Adipocyte (in vitro differentiated cells): Measurements from ENCODE around the gene MPRIP.
A peak's percentile ranks its signal among the peaks of the same experiment; 100 is the strongest.
"Not testable (repeated sequence)": the region's sequence is repeated elsewhere in the genome, so short reads cannot be mapped to it uniquely, and the experiment has no call there.

Experiments used
- DNase-seq: peaks from one replicate; pipeline ENCODE4 v3.0.0-alpha.2; 2015; ENCODE audit warnings: low read depth
- H3K27me3 ChIP-seq: replicated peaks from 2 replicates; pipeline ENCODE4 v1.7.0; 2013; ENCODE audit warnings: mild to moderate bottlenecking, low read length, moderate library complexity; ENCODE audit not compliant: control insufficient read depth, insufficient read depth
- H3K36me3 ChIP-seq: 2 replicates; pipeline ENCODE4 v1.7.0; 2013; ENCODE audit warnings: low read length, mild to moderate bottlenecking, moderate library complexity; ENCODE audit not compliant: control insufficient read depth, insufficient read depth, severe bottlenecking
- H3K4me1 ChIP-seq: 2 replicates; pipeline ENCODE4 v1.7.0; 2013; ENCODE audit warnings: mild to moderate bottlenecking, low read length, moderate library complexity; ENCODE audit not compliant: control insufficient read depth, insufficient read depth
- H3K4me3 ChIP-seq: 2 replicates; pipeline ENCODE4 v1.7.0; 2013; ENCODE audit warnings: mild to moderate bottlenecking, low read length, moderate library complexity
- H3K9ac ChIP-seq: 2 replicates; pipeline ENCODE4 v1.7.0; 2013; ENCODE audit warnings: mild to moderate bottlenecking, low read length, moderate library complexity
- H3K9me3 ChIP-seq: 2 replicates; pipeline ENCODE4 v1.7.0; 2013; ENCODE audit warnings: mild to moderate bottlenecking, low read length, moderate library complexity; ENCODE audit not compliant: control insufficient read depth

Gene MPRIP

DNA sequence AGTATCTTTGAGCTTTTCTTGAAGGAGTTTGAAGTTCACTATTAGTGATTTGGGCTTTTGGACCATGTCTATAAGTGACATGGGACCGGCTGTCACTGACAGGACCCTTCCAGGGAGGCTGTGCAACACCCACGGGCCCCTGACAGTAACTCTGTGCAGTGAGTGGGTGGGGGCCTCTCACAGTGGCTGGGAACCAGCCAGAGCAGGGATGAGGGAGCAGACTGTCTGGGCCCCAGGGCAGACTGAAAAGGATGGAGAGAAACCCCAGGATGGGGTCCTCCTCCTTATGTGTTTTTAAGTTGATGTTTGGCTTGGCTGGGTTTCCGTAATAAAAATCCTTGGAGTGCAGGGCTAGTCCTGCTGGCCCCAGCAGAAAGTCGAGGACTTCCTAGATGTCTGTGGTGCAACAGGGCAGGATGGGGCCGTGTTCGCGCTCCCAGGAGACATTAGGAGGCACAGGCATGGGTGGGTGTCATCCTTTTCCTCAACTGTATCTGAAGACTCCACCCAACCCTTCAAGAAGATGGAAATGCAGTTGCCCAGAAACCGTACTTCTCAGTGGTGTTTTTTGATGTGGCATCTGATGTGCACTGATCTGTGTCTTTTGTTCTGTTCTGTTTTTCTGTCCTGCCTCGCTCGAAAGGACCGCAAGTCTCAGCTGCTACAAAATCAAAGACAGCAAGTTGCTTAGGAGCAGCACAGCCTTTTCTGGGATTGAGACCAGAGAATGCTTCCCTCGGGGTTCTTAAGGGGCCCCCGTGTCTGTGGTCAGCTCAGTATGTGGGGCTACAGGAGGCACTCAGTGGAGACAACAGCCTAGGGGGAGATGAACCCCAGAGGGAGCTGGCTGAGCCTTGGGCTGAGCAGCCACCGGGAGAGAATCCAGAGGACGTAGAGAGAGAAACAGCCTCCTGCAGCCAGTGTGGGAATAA is 139.7 kb downstream of the MPRIP start:
- Histone ChIP-seq H3K9me3 (no peaks in the 10 kb centered on the region), H3K4me3 (no peak overlapping the region), H3K4me1 (peaks cover 8% of the 10 kb centered on the region), H3K27me3 (no peaks in the 10 kb centered on the region), H3K36me3 (peaks cover 84% of the 10 kb centered on the region), H3K9ac (no peak overlapping the region)
- no peak for DNase-seq

DNA sequence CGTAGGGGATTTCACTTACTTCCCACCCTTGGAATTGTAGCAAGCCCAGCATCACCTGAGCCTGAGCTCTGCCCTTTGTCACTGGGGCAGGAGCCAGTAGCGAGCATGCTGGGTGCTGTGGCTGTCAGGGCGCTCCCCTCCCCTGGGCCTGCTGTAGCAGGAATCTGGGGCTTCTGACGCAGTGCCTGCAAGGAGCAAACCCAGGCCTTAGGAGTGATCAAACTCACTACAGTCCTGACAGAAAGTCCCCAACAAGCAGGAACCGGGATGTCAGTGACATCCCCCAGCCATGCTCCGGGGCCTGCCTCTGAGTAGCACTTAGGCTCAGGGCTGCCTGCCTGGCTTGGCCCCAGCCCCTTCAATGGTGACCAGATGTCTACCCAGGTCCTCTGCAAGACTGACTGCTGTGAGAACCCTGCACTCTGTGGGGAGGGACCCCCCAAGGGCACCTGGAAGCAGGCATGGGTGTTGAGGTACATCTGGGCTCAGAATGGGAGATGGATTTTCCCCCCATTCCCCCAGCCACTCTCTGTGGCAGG is 140.4 kb downstream of the MPRIP start:
- H3K4me1 ChIP-seq, result peaks cover 9% of the 10 kb centered on the region
- no peak overlapping the region for H3K9ac ChIP-seq
- no peaks in the 10 kb centered on the region for H3K27me3 ChIP-seq
- no peaks in the 10 kb centered on the region for H3K9me3 ChIP-seq
- peaks cover 81% of the 10 kb centered on the region for H3K36me3 ChIP-seq
- no peak overlapping the region for H3K4me3 ChIP-seq
- no peak for DNase-seq

DNA sequence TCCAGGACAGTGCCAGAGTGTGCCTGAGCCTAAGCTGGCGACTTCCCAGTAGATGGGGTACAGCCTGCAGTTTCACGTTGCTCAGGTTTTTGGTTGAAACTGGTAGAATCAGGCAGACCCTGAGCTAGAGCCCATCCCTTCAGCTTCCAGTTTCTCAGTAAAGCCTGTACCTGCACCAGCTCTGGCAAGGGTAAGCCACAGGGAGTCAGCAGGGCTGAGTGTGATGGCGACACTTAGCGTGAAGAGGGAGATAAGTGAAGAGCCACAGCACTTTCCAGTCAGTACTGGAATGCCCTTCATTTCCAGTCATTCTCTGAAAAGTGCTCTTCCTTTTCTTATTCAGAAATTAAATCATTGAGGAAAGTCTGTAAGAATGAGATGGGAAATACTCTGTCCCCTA is 141.5 kb downstream of the MPRIP start:
- Histone ChIP-seq H3K4me1 (peaks cover 9% of the 10 kb centered on the region), H3K36me3 (peaks cover 81% of the 10 kb centered on the region), H3K9me3 (no peaks in the 10 kb centered on the region), H3K27me3 (no peaks in the 10 kb centered on the region), H3K9ac (no peak overlapping the region), H3K4me3 (no peak overlapping the region)
- DNase-seq, result no peak

DNA sequence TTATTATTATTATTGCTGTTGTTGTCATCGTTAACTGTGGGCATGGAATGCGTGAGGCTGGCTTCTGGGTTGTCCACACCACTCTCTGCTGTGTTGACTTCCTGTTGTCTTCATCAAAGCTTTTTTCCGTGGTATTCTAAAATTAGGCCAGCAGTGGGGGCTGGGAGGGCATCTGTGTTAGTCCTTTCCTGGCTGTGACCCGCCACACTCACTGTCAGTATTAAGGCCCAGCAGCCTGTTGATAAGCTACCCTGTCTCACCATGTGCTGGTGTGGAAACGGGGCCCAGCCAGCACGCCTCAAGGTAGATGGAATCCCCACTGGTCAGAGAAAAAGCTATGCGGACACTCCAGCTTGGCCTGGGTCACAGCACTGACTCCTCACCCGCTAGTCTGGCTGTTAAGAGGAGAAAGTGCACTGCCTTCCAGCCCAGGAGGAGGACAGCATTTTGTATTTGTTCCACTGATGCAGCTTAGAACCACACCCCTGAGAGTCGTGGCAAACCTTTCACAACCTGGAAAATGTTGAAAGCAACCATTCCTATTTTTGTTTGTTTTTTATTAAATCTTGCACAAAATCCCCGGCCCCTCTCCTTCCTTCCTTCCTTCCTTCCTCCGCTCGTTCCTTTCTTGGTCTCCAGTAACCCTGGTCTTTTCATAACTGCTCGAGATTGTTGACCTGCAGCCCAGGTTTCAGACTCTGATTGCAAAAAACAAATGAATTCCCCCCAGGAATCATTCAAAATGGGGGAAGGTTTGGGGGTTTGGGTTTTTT is 142.9 kb downstream of the MPRIP start:
- H3K27me3 ChIP-seq, H3K9me3 ChIP-seq, H3K9ac ChIP-seq, DNase-seq, H3K4me3 ChIP-seq: not testable (repeated sequence)
- H3K4me1 ChIP-seq, result peaks cover 16% of the 10 kb centered on the region
- H3K36me3 ChIP-seq, result peaks cover 76% of the 10 kb centered on the region

DNA sequence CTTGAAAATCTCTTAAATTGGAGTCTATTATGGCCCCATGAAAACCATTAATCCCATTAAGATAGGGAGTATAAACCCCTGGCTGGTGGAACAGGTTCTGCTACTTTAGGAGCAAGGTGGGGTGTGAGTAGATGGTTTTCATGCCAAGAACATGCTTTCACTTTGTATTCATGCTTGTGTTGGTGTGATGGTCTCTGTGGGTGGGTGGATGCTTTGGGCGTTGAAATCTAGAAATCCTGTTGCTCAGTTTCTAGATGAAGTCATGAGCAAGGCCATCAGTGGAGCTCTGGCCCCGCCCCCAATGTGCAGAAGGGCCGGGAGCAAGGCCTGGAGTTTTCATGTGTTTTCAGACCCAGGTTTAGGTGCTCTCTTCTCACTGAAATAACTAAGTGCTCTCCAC is 143.8 kb downstream of the MPRIP start:
- no peaks in the 10 kb centered on the region for H3K9me3 ChIP-seq
- peaks cover 68% of the 10 kb centered on the region for H3K36me3 ChIP-seq
- no peak overlapping the region for H3K4me3 ChIP-seq
- H3K4me1 ChIP-seq, result peaks cover 23% of the 10 kb centered on the region
- H3K27me3 ChIP-seq, result no peaks in the 10 kb centered on the region
- no peak for DNase-seq
- no peak overlapping the region for H3K9ac ChIP-seq

DNA sequence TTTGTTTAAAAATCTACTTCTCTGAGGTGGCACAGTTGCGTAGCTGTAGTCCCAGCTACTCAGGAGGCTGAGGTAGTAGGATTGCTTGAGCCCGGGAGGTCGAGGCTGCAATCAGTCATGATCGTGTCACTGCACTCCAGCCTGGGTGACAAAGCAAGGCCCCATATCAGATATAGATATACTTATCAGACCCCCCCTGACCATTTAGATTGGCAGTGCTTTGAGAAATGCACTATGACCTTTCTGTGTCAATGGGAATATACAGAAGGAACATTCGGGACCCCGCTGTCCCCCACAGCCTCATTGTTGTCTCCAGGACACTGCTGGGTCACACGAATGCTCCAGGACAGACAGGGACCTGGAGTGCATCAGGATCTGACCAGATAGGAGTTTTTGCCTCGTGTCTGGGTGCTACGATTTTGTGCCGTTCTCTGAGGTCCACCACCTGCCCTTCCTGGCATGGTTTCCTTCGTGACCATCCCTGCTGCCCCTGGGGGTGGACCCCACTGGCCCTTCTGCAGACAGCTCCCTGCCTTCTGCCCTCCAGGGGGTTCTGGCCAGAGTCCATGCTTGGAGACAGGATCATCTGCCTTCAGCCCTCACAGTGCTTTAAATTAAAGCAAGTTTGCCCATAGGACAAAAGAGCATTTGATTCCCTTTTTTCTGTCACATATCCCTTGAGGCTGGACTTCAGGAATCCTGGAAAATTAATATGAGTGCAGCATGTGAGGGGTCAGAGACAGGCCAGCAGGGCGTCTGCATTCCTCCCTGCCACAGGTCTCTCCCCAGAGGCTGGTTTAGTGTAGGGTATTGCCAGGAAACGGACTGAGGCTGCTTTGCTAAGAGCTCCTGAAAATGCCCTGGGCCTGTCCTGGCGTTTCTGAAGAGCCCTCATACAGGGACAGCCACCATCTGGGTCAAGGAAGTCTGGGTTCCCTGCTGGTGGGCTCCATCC is 144.6 kb downstream of the MPRIP start:
- Histone ChIP-seq H3K4me1 (peaks cover 27% of the 10 kb centered on the region), H3K9ac (no peak overlapping the region), H3K36me3 (peaks cover 60% of the 10 kb centered on the region), H3K4me3 (no peak overlapping the region), H3K9me3 (no peaks in the 10 kb centered on the region), H3K27me3 (no peaks in the 10 kb centered on the region)
- DNase-seq, result no peak

DNA sequence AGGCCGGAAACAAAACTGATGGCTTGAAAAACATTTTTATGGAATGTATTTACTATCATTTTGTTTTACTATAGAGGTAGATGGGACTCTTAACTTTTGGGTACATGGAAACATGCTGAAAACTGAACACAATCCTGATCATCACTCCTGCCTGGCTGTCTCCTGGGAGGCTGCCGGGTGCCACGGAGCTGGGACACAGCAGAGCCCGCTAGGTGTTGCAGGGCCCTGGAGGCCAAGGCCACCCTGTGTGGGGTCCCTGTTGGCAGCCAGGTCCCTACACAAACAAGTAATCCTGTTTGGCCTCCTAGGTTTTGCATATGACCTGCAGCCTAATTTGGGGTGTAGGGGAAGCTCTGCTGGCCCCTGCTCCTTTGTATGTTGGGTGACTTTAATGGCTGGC is 146.3 kb downstream of the MPRIP start:
- no peak for DNase-seq
- Histone ChIP-seq H3K4me3 (no peak overlapping the region), H3K36me3 (peaks cover 45% of the 10 kb centered on the region), H3K4me1 (peaks cover 27% of the 10 kb centered on the region), H3K27me3 (no peaks in the 10 kb centered on the region), H3K9ac (no peak overlapping the region), H3K9me3 (no peaks in the 10 kb centered on the region)

DNA sequence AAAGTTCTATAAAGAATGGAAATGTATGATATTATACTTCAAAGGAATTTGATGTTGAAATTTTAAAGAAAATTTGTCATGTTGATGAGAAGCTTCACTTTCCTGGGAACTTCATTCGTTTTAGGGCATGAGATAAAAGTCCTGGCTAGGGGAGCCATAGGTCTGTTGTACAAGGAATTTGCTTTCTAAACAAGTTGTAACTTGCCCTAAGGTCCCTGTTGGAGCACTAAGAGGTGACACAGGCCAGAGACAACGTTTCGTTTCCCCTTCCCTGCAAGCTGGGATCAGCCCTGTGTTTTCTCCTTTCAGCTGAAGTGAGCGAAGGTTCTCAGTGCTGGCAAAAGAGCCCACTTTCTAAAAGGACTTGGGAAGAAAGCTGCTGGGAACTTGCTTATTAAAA is 147.3 kb downstream of the MPRIP start:
- peaks cover 27% of the 10 kb centered on the region for H3K4me1 ChIP-seq
- no peak overlapping the region for H3K4me3 ChIP-seq
- H3K9me3 ChIP-seq, result no peaks in the 10 kb centered on the region
- no peak for DNase-seq
- peaks cover 35% of the 10 kb centered on the region for H3K36me3 ChIP-seq
- no peak overlapping the region for H3K9ac ChIP-seq
- H3K27me3 ChIP-seq, result no peaks in the 10 kb centered on the region

DNA sequence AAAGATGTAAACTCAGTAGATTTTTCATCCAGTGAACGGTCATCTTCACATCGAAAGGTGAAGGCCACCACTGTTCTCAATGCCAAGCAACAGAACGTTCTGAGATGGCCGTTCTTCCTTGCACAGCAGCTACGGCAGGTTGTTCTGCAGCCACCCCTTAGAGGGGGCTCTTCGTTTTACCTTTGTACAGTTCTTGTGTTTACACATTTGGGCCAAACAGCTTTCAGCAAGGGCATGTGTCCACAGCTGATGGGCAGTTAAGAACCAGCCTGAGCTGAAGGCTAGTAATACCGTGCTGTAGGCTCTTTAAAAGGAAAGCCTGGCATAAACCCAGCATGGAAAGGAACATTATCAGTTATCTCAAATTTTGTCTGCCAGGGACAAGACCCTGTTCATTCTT is 147.9 kb downstream of the MPRIP start:
- Histone ChIP-seq H3K36me3 (peaks cover 31% of the 10 kb centered on the region), H3K4me3 (no peak overlapping the region), H3K4me1 (peaks cover 27% of the 10 kb centered on the region), H3K27me3 (no peaks in the 10 kb centered on the region), H3K9me3 (no peaks in the 10 kb centered on the region), H3K9ac (no peak overlapping the region)
- DNase-seq, result no peak

DNA sequence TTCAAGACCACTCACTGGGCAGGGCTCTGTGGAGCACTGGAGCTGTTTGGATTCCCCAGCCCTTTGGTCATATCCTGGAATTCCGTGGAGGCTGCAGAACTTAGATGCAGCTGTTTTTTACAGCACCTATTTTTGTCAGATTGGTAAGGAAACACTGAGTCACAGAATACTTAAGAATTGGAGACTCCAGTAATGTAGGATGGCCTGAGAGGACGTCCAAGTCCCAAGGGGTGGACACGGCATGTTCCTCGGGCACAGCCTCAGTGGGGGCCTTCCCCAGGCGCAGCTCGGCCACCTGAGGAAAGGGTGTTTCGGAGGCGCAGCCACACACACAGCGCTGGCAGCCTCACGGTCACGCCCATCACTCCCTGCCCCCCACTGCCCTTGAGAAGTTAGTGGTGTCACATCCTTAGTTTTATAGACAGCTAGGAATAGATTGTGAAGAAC is 149.1 kb downstream of the MPRIP start:
- H3K36me3 ChIP-seq, result peaks cover 23% of the 10 kb centered on the region
- H3K4me1 ChIP-seq, result peaks cover 27% of the 10 kb centered on the region
- H3K27me3 ChIP-seq, result no peaks in the 10 kb centered on the region
- peak; percentile 55 for DNase-seq
- no peak overlapping the region for H3K4me3 ChIP-seq
- no peak overlapping the region for H3K9ac ChIP-seq
- H3K9me3 ChIP-seq, result no peaks in the 10 kb centered on the region
